Activated B cell treated with CpG ODN at 0.5 μM for 24 hours (primary cell): ENCODE data around the gene HSCB. TPM values are rescaled to one million over a fixed set of nuclear protein-coding genes. Genes with fewer than 3 reads are reported as not detected.

Experiments
- ATAC-seq: fragments of 200-7000 bp; cut with Tn5 transposase; one replicate; pipeline ENCODE4 v1.10.0; 2021; ENCODE audit warnings: low read depth, mild to moderate bottlenecking, moderate library complexity
- CTCF ChIA-PET: fragments of 350-600 bp; sonication (Branson Sonifier 250); formaldehyde crosslinking; loops from one replicate; lab custom pipeline; 2021; ENCODE audit warnings: antibody characterized with exemption; lab: Charles Lee
- POLR2A ChIA-PET: fragments of 350-600 bp; sonication (Branson Sonifier 250); formaldehyde crosslinking; loops from one replicate; lab custom pipeline; 2021; ENCODE audit warnings: antibody characterized with exemption; lab: Charles Lee
- DNase-seq: peaks from one replicate; pipeline ENCODE4 v3.0.0; 2022
- H3K27ac Mint-ChIP-seq: one replicate; pipeline ENCODE4 v1.8.0; 2020; ENCODE audit warnings: mixed read lengths
- H3K27me3 Mint-ChIP-seq: one replicate; pipeline ENCODE4 v1.8.0; 2021; ENCODE audit warnings: mixed read lengths
- H3K36me3 Mint-ChIP-seq: one replicate; pipeline ENCODE4 v1.8.0; 2021; ENCODE audit warnings: low read depth, mixed read lengths
- H3K4me1 Mint-ChIP-seq: one replicate; pipeline ENCODE4 v1.8.0; 2021; ENCODE audit warnings: mixed read lengths
- H3K4me3 Mint-ChIP-seq: one replicate; pipeline ENCODE4 v1.8.0; 2020; ENCODE audit warnings: mild to moderate bottlenecking, mixed read lengths
- H3K9me3 Mint-ChIP-seq: one replicate; pipeline ENCODE4 v1.8.0; 2020; ENCODE audit warnings: mixed read lengths
- intact Hi-C: fragments of 100-400 bp; cut with micrococcal nuclease; formaldehyde crosslinking; loops from one replicate; pipeline ENCODE4 v1.15.1; 2024
- total RNA-seq: library from RNA; stranded (reverse); gene quantifications from 2 replicates; pipeline ENCODE4 v1.2.3, GENCODE V29; 2022
- TF ChIP-seq, protein P1 (sequence below): fragments of 200-600 bp; IDR thresholded peaks from one replicate; pipeline ENCODE4 v1.8.0; 2022; ENCODE audit warnings: antibody characterized with exemption, mild to moderate bottlenecking

HSCB gene
- total RNA-seq, 1 donor from 2014 or later = 17.0 TPM

DNA sequence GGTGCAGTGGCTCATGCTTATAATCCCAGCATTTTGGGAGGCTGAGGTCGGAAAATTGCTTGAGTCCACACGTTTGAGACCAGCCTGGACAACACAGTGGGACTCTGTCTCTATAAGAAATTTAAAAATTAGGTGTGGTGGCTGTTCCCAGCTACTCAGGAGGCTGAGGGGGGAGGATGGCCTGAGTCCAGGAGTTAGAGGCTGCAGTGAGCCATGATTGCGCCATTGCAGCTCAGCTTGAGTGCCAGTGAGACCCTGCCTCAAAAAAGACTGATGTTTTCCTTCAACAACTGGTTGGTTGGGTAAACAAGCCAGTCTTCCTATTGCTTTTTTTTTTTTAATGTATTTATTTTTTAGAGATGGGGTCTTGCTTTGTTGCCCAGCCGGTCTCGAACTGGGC is 49.3 kb downstream of the HSCB start:
- Mint-ChIP-seq H3K4me3 (no peak overlapping the region), H3K27me3 (no peaks in the 10 kb centered on the region), H3K27ac (no peak overlapping the region), H3K9me3 (no peaks in the 10 kb centered on the region), H3K4me1 (peaks cover 46% of the 10 kb centered on the region), H3K36me3 (peaks cover 69% of the 10 kb centered on the region)
- ChIA-PET CTCF (interaction anchor here (1.0 to 2.2 kb wide), 4 partner anchors 21 to 250 kb away, joined by 3 to 10 read pairs (median 5); no protein-coding TSS in a partner anchor), POLR2A (interaction anchor here (0.6 to 3.5 kb wide), 2 partner anchors 9 to 17 kb away, joined by 5 to 26 read pairs; partner anchors contain the start of gene XBP1)
- TF ChIP-seq, protein P1, sequence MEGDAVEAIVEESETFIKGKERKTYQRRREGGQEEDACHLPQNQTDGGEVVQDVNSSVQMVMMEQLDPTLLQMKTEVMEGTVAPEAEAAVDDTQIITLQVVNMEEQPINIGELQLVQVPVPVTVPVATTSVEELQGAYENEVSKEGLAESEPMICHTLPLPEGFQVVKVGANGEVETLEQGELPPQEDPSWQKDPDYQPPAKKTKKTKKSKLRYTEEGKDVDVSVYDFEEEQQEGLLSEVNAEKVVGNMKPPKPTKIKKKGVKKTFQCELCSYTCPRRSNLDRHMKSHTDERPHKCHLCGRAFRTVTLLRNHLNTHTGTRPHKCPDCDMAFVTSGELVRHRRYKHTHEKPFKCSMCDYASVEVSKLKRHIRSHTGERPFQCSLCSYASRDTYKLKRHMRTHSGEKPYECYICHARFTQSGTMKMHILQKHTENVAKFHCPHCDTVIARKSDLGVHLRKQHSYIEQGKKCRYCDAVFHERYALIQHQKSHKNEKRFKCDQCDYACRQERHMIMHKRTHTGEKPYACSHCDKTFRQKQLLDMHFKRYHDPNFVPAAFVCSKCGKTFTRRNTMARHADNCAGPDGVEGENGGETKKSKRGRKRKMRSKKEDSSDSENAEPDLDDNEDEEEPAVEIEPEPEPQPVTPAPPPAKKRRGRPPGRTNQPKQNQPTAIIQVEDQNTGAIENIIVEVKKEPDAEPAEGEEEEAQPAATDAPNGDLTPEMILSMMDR = no peak
- no peak for DNase-seq
- ATAC-seq = no peak
- intact Hi-C loops = loop anchor here (1.0 to 10.0 kb wide), 3 partner anchors 9 to 876 kb away; partner anchors contain the start of genes CCDC117, PITPNB and XBP1

DNA sequence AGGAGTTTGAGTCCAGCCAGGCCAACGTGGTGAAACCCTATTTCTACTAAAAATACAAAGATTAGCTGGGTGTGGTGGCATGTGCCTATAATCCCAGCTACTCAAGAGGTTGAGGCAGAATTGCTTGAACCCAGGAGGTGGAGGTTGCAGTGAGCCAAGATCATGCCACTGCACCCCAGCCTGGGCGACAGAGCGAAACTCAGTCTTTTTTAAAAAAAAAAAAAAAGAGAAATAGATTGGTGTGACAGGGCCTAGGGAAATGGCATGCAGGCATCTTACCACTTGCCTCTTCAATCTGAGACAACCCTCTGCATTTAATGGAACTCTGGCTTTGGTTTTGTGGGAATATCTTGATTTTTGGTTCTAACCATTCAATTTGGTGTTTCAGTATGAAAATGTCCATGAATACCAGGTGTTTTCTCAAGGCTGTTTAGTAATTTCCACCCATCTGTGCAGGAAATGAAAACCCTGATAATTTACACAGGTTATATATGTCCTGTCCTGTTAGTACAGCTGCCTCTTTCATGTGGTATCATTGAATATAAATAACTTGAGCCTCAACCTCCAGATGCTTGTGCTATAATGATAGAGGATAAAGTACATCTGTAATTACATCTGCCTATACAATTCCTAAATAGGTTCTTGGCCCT is 50.1 kb downstream of the HSCB start:
- intact Hi-C loops = loop anchor here (1.0 to 10.0 kb wide), 3 partner anchors 8 to 877 kb away; partner anchors contain the start of genes CCDC117, PITPNB and XBP1
- peak; percentile 66 for ATAC-seq
- no peak for DNase-seq
- H3K4me1 Mint-ChIP-seq = peaks cover 54% of the 10 kb centered on the region
- peaks cover 69% of the 10 kb centered on the region for H3K36me3 Mint-ChIP-seq
- CTCF ChIA-PET = interaction anchor here (1.1 to 2.2 kb wide), 2 partner anchors 37 to 192 kb away, joined by 3 to 7 read pairs; no protein-coding TSS in a partner anchor
- H3K4me3 Mint-ChIP-seq = no peak overlapping the region
- peak overlapping the region; percentile 69 for H3K27ac Mint-ChIP-seq
- H3K27me3 Mint-ChIP-seq = no peaks in the 10 kb centered on the region
- no peaks in the 10 kb centered on the region for H3K9me3 Mint-ChIP-seq
- TF ChIP-seq, protein P1 = no peak
- POLR2A ChIA-PET = interaction anchor here (0.6 to 3.5 kb wide), 3 partner anchors 8 to 19 kb away, joined by 5 to 26 read pairs (median 10); partner anchors contain the start of genes CCDC117 and XBP1

DNA sequence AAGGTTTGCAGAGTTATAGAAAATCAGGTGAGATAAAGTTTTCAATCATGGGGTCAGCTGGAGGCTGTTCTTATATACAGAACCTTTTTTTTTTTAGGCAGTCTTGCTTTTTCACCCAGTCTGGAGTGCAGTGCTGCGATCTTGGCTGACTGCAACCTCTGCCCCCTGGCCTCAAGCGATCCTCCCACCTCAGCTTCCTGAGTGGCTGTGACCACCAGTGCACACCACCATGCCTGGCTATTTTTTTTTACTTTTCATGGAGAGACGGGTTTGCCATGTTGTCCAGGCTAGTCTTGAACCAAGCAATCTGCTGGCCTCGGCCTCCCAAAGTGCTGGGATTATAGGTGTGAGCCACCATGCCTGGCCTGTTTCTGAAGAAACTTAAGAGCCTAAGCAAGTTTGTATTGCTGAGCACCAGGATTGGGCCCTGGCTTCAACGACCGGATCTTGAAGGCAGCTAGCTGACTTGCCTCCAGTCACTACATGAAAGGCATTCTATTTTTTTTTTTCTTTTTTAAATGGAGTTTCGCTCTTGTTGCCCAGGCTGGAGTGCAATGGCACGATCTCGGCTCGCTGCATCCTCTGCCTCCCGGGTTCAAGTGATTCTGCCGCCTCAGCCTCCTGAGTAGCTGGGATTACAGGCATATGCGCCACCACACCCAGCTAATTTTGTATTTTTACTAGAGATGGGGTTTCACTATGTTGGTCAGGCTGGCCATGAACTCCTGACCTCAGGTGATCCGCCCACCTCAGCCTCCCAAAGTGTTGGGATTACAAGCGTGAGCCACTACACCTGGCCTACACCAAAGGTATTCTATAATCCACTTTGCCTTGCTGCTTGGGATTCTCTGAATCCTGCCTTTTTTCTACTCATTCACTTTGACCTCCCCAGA is 50.9 kb downstream of the HSCB start:
- POLR2A ChIA-PET = interaction anchor here (1.1 to 3.5 kb wide), 2 partner anchors 7 to 20 kb away, joined by 10 to 26 read pairs; partner anchors contain the start of genes CCDC117 and XBP1
- peak overlapping the region; percentile 69 for H3K27ac Mint-ChIP-seq
- peak; percentile 16 for ATAC-seq

DNA sequence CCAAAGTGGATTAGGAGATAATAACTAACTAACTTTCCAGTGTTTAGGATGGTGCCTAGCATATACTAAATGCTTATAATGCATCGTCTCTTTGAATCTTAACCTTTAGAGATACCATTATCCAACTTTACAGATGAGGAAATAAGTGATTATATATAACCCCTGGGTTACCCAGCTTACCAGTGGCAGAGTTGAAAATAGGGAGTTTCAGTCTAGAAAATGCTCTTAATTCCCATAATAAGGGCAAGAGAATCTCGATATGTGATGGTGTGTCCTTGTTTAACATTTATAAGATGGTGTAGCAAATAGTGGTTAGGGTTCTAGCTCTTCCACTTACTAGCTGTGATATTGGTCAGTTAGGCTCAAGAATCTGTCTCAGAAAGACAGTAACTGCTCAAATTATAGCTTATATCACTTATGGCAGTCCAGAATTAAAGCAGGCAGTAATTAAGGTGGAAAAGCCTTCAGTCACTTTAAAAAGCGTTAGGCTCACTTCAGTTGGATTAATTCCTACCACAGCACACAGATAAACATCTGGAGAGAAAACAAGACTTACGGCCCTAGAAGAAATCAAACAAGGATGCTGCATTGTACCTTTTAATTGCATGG is 52.2 kb downstream of the HSCB start:
- Mint-ChIP-seq H3K4me3 (no peak overlapping the region), H3K9me3 (no peaks in the 10 kb centered on the region), H3K27me3 (no peaks in the 10 kb centered on the region), H3K4me1 (peaks cover 63% of the 10 kb centered on the region), H3K27ac (no peak overlapping the region), H3K36me3 (peaks cover 64% of the 10 kb centered on the region)
- intact Hi-C loops = loop anchor here (10.0 kb wide), 1 partner anchor 879 kb away; the partner anchor contains the start of gene PITPNB
- CTCF ChIA-PET = interaction anchor here (1.0 kb wide), 1 partner anchor 36 kb away, joined by 3 read pairs; no protein-coding TSS in a partner anchor
- POLR2A ChIA-PET = interaction anchor here (0.6 to 1.8 kb wide), 2 partner anchors 21 to 1114 kb away, joined by 3 to 7 read pairs; partner anchors contain the start of gene CCDC117
- DNase-seq (no peak), ATAC-seq (no peak)
- TF ChIP-seq, protein P1 = no peak

More for the DNA sequence above, 50.9 kb downstream of the HSCB start:
- CTCF ChIA-PET = interaction anchor here (1.1 kb wide), 1 partner anchor 36 kb away, joined by 3 read pairs; no protein-coding TSS in a partner anchor
- Mint-ChIP-seq H3K27me3 (no peaks in the 10 kb centered on the region), H3K4me3 (no peak overlapping the region), H3K36me3 (peaks cover 66% of the 10 kb centered on the region), H3K9me3 (no peaks in the 10 kb centered on the region), H3K4me1 (peaks cover 57% of the 10 kb centered on the region)
- DNase-seq = no peak
- TF ChIP-seq, protein P1 = no peak
- intact Hi-C loops = loop anchor here (10.0 kb wide), 1 partner anchor 878 kb away; the partner anchor contains the start of gene PITPNB
